ENCODE measurements around the gene NDUFB7. TPM values are rescaled to one million over a fixed set of nuclear protein-coding genes. Genes with fewer than 3 reads are reported as not detected.
"Not testable (repeated sequence)": the region's sequence is repeated elsewhere in the genome, so short reads cannot be mapped to it uniquely, and the experiment has no call there.

The NDUFB7 gene
- total and polyA plus RNA-seq, 7 experiments from 2014 or later: 50.6 to 210 (median 70.8) TPM

- CTCF ChIA-PET: no interaction called here
Measured at GRCh38 chr19:14565298-14565679, 6.6 kb downstream of the NDUFB7 start.

GRCh38 chr19:14564652-14565297 lies 7.1 kb downstream of the NDUFB7 start:
- peaks cover 0 to 56% (median 8%) of the 10 kb centered on the region in 3 experiments for H3K36me3 ChIP-seq (ENCODE audit: control insufficient read depth in 2 of 3, insufficient read depth in 3 of 3, low read length in 3 of 3)
- POLR2A ChIA-PET: interaction anchor here (0.7 kb wide), 1 partner anchor 11 kb away, joined by 3 read pairs; no protein-coding TSS in a partner anchor
- CTCF ChIA-PET; DNase-seq; H3K27me3 Mint-ChIP-seq; H3K4me3 Mint-ChIP-seq; H3K9me3 ChIP-seq (ENCODE audit: control insufficient read depth in 2 of 3, low read length in 3 of 3); H3K27ac ChIP-seq (ENCODE audit: low read depth, low read length); intact Hi-C loops (cut with micrococcal nuclease); ATAC-seq; H3K4me3 ChIP-seq (ENCODE audit: low read length); H3K4me1 ChIP-seq (ENCODE audit: control insufficient read depth in 2 of 2, insufficient read depth in 2 of 2, low read length in 2 of 2); H3K27me3 ChIP-seq (ENCODE audit: control insufficient read depth in 2 of 2, insufficient read depth in 2 of 2, low read length in 2 of 2); H3K9me3 Mint-ChIP-seq: not testable (repeated sequence)
- peak overlapping the region in 2 of 9 donors; percentile 14 to 33 for H3K27ac Mint-ChIP-seq
- H3K36me3 Mint-ChIP-seq: peaks cover 0 to 11% (median 0%) of the 10 kb centered on the region in 5 donors
- H3K4me1 Mint-ChIP-seq: peaks cover 14 to 48% (median 30%) of the 10 kb centered on the region in 7 donors

More at GRCh38 chr19:14565298-14565679, 6.6 kb downstream of the NDUFB7 start:
- Mint-ChIP-seq H3K36me3 (peaks cover 0 to 11% (median 0%) of the 10 kb centered on the region in 5 donors), H3K27ac (peak overlapping the region in 1 of 9 donors; percentile 33), H3K4me3 (no peak overlapping the region), H3K4me1 (peaks cover 13 to 48% (median 30%) of the 10 kb centered on the region in 7 donors), H3K9me3 (no peaks in the 10 kb centered on the region), H3K27me3 (no peaks in the 10 kb centered on the region)
- intact Hi-C loops (cut with micrococcal nuclease): no loop called here
- Histone ChIP-seq H3K27me3 (ENCODE audit: control insufficient read depth in 2 of 2, insufficient read depth in 2 of 2, low read length in 2 of 2) (no peaks in the 10 kb centered on the region), H3K36me3 (ENCODE audit: control insufficient read depth in 2 of 3, insufficient read depth in 3 of 3, low read length in 3 of 3) (peaks cover 0 to 56% (median 8%) of the 10 kb centered on the region in 3 experiments), H3K9me3 (ENCODE audit: control insufficient read depth in 2 of 3, low read length in 3 of 3) (no peaks in the 10 kb centered on the region), H3K4me3 (ENCODE audit: low read length) (no peak overlapping the region), H3K27ac (ENCODE audit: low read depth, low read length) (no peak overlapping the region), H3K4me1 (ENCODE audit: control insufficient read depth in 2 of 2, insufficient read depth in 2 of 2, low read length in 2 of 2) (peaks cover 0 to 5% of the 10 kb centered on the region in 2 donors)
- no peak for ATAC-seq
- POLR2A ChIA-PET: interaction anchor here (0.7 kb wide), 1 partner anchor 11 kb away, joined by 3 read pairs; no protein-coding TSS in a partner anchor
- DNase-seq: no peak

GRCh38 chr19:14563989-14564651 lies 7.7 kb downstream of the NDUFB7 start:
- peak; percentile 72 for ATAC-seq
- POLR2A ChIA-PET: no interaction called here
- no peak overlapping the region for H3K4me3 Mint-ChIP-seq
- H3K9me3 Mint-ChIP-seq: no peaks in the 10 kb centered on the region
- peaks cover 14 to 45% (median 30%) of the 10 kb centered on the region in 7 donors for H3K4me1 Mint-ChIP-seq
- Histone ChIP-seq H3K27ac (ENCODE audit: low read depth, low read length) (no peak overlapping the region), H3K4me3 (ENCODE audit: low read length) (no peak overlapping the region), H3K4me1 (ENCODE audit: control insufficient read depth in 2 of 2, insufficient read depth in 2 of 2, low read length in 2 of 2) (peaks cover 0 to 7% of the 10 kb centered on the region in 2 donors), H3K9me3 (ENCODE audit: control insufficient read depth in 2 of 3, low read length in 3 of 3) (no peaks in the 10 kb centered on the region), H3K27me3 (ENCODE audit: control insufficient read depth in 2 of 2, insufficient read depth in 2 of 2, low read length in 2 of 2) (no peaks in the 10 kb centered on the region), H3K36me3 (ENCODE audit: control insufficient read depth in 2 of 3, insufficient read depth in 3 of 3, low read length in 3 of 3) (peaks cover 0 to 56% (median 8%) of the 10 kb centered on the region in 3 experiments)
- CTCF ChIA-PET: interaction anchor here (0.8 to 1.0 kb wide), 2 partner anchors 8 to 219 kb away, joined by 3 read pairs; partner anchors contain the start of gene NDUFB7
- peak overlapping the region in 5 of 9 donors; percentile 18 to 62 (median 39) for H3K27ac Mint-ChIP-seq
- peaks cover 0 to 11% (median 0%) of the 10 kb centered on the region in 5 donors for H3K36me3 Mint-ChIP-seq
- DNase-seq: peak in 4 of 9 donors; percentile 20 to 46 (median 38)
- intact Hi-C loops (cut with micrococcal nuclease): no loop called here
- H3K27me3 Mint-ChIP-seq: no peaks in the 10 kb centered on the region

- Mint-ChIP-seq H3K4me3 (no peak overlapping the region), H3K9me3 (no peaks in the 10 kb centered on the region), H3K27me3 (no peaks in the 10 kb centered on the region), H3K36me3 (peaks cover 0 to 11% (median 0%) of the 10 kb centered on the region in 5 donors), H3K4me1 (peaks cover 12 to 41% (median 27%) of the 10 kb centered on the region in 7 donors), H3K27ac (peak overlapping the region in 1 of 9 donors; percentile 39)
- CTCF ChIA-PET: interaction anchor here (0.8 to 1.0 kb wide), 2 partner anchors 8 to 218 kb away, joined by 3 read pairs; partner anchors contain the start of gene NDUFB7
- no peaks in the 10 kb centered on the region for H3K9me3 ChIP-seq (ENCODE audit: control insufficient read depth in 2 of 3, low read length in 3 of 3)
- H3K27ac ChIP-seq (ENCODE audit: low read depth, low read length): no peak overlapping the region
- intact Hi-C loops (cut with micrococcal nuclease): no loop called here
- H3K4me3 ChIP-seq (ENCODE audit: low read length): no peak overlapping the region
- H3K27me3 ChIP-seq (ENCODE audit: control insufficient read depth in 2 of 2, insufficient read depth in 2 of 2, low read length in 2 of 2): no peaks in the 10 kb centered on the region
- ATAC-seq (no peak), DNase-seq (no peak)
- H3K36me3 ChIP-seq (ENCODE audit: control insufficient read depth in 2 of 3, insufficient read depth in 3 of 3, low read length in 3 of 3): peaks cover 0 to 58% (median 8%) of the 10 kb centered on the region in 3 experiments
- H3K4me1 ChIP-seq (ENCODE audit: control insufficient read depth in 2 of 2, insufficient read depth in 2 of 2, low read length in 2 of 2): peaks cover 0 to 9% of the 10 kb centered on the region in 2 donors
- POLR2A ChIA-PET: interaction anchor here (0.6 to 1.1 kb wide), 2 partner anchors 7 to 112 kb away, joined by 3 to 5 read pairs; no protein-coding TSS in a partner anchor
Measured at GRCh38 chr19:14563590-14563926, 8.3 kb downstream of the NDUFB7 start.

DNA sequence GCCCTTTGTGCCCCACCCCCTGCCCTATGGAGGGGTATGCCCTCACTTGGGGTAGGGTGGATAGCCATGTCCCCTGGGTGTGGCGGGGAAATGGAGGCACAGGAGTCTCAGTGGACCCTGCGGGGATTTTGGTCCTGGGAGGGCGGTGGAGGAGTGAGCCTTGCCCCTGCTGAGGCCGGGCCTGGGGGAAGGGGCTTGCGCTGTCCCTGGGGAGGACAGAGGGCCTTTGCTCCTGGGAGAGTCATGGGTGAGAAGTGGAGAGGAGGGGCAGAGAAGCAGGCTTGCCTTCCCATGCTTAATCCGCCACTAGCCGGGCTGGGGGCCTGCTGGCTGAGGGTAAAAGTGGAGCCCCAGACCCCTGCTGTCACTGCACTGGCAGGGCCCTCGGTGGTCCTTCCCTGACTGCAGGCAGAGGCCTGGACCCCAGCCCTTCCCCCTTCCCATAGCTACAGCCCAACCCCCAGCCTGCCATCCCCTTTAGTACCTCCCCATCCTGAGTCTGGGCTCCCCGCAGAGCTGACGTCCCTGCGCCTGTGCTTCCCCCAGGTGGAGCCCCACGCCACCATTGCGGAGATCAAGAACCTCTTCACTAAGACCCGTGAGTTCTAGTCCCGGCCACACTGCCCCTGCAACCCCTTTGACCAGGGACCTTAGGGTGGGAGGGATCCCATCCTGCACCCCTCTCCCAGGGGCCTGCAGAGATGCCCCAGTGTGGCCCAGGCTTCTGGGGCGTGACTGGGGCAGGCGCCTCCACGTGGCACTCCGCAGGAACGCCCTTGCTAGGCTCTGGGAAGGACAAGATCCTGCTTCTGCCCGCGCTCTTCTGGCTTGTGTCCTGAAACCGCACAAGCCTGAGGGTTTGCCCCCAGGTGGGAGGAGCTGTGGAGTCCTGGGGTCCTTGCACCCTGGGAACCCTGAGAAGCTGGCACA lies 8.9 kb downstream of the NDUFB7 start:
- no peaks in the 10 kb centered on the region for H3K27me3 ChIP-seq (ENCODE audit: control insufficient read depth in 2 of 2, insufficient read depth in 2 of 2, low read length in 2 of 2)
- no peak for ATAC-seq
- Mint-ChIP-seq H3K9me3 (no peaks in the 10 kb centered on the region), H3K36me3 (peaks cover 0 to 11% (median 0%) of the 10 kb centered on the region in 5 donors), H3K27me3 (no peaks in the 10 kb centered on the region), H3K4me1 (peaks cover 6 to 36% (median 24%) of the 10 kb centered on the region in 7 donors), H3K4me3 (peak overlapping the region in 1 of 10 donors; percentile 21), H3K27ac (peak overlapping the region in 4 of 9 donors; percentile 33 to 67 (median 57))
- intact Hi-C loops (cut with micrococcal nuclease): no loop called here
- no peak overlapping the region for H3K27ac ChIP-seq (ENCODE audit: low read depth, low read length)
- POLR2A ChIA-PET: interaction anchor here (0.6 to 1.4 kb wide), 4 partner anchors 8 to 113 kb away, joined by 3 to 5 read pairs (median 4); no protein-coding TSS in a partner anchor
- peaks cover 0 to 15% of the 10 kb centered on the region in 2 donors for H3K4me1 ChIP-seq (ENCODE audit: control insufficient read depth in 2 of 2, insufficient read depth in 2 of 2, low read length in 2 of 2)
- H3K9me3 ChIP-seq (ENCODE audit: control insufficient read depth in 2 of 3, low read length in 3 of 3): no peaks in the 10 kb centered on the region
- DNase-seq: no peak
- no peak overlapping the region for H3K4me3 ChIP-seq (ENCODE audit: low read length)
- CTCF ChIA-PET: interaction anchor here (0.8 to 1.0 kb wide), 2 partner anchors 9 to 217 kb away, joined by 3 read pairs; partner anchors contain the start of gene NDUFB7
- peaks cover 0 to 59% (median 8%) of the 10 kb centered on the region in 3 experiments for H3K36me3 ChIP-seq (ENCODE audit: control insufficient read depth in 2 of 3, insufficient read depth in 3 of 3, low read length in 3 of 3)
